Posterior cingulate gyrus (tissue), 11 donors: ENCODE data around the gene ATP7B.

Experiments used
- DNase-seq, 10 donors: peaks; one replicate each; pipeline versions ENCODE4 v3.0.0 to v3.0.0-alpha.2; 2020 to 2021; ENCODE audit warnings: mixed read lengths in 3 of 10
- intact Hi-C: fragments of 100-400 bp; cut with DNase I; formaldehyde crosslinking; loops from one replicate; pipeline ENCODE4 v1.15.1; 2023

The ATP7B gene

DNA sequence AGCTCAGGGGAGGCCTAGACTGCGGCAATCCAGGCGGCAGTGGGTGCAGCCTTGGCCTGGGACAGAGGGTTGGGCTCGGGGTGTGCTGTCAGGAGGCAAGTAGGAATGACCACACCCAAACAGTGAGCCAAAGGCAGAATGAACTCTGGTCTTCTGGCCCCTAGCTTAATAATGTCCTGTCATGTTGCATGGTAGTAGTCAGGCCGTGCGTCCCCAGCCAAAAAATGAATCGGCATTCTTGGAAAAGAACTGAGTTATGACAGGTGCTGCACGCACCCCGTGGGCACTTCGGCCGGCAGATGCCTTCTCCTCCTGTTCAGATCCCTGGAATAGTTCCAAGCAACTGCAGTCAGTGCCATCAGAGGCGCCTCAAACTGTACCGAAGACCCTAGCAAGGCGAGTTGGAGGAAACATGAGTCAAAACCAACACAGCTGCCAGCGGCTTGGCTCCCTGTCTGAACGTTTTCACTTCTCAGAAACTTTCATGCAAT lies 55.9 kb downstream of the ATP7B start:
- DNase-seq, result peak in 1 of 10 donors; percentile 77

GRCh38 chr13:51953347-51954195 lies 57.7 kb downstream of the ATP7B start:
- no peak for DNase-seq
- intact Hi-C loops, result no loop called here

More for the DNA sequence above, 55.9 kb downstream of the ATP7B start:
- intact Hi-C loops, result no loop called here

- intact Hi-C loops, result no loop called here
- no peak for DNase-seq
Observed at GRCh38 chr13:51950722-51951121, 60.5 kb downstream of the ATP7B start.

- no peak for DNase-seq
- intact Hi-C loops, result no loop called here
Observed at GRCh38 chr13:51946163-51946669, 65.0 kb downstream of the ATP7B start.

GRCh38 chr13:51945149-51945548 lies 66.1 kb downstream of the ATP7B start:
- DNase-seq, result no peak
- intact Hi-C loops, result no loop called here

DNA sequence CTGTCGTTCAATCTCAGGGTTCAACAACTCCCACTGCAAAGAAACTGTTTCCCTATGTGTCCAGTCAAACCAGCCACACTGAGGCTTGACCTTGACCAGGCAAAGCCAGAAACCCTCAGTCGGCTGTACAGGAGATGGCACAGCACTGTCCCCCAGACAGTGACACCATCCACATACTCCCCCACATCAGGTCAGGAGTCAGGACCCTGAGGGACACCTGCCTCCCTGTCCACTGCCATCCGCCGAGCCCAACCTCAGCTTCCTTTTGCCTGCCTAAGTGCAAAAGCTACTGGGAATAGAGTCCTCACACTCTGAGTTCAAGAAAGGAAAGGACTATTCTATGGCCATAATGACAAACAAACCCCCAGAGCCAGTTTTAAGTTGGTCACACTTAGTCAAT lies 66.8 kb downstream of the ATP7B start:
- no peak for DNase-seq
- intact Hi-C loops, result no loop called here

GRCh38 chr13:51943721-51944120 lies 67.5 kb downstream of the ATP7B start:
- no peak for DNase-seq
- intact Hi-C loops, result no loop called here

- intact Hi-C loops, result no loop called here
- no peak for DNase-seq
Observed at GRCh38 chr13:51942189-51942588, 69.1 kb downstream of the ATP7B start.

DNA sequence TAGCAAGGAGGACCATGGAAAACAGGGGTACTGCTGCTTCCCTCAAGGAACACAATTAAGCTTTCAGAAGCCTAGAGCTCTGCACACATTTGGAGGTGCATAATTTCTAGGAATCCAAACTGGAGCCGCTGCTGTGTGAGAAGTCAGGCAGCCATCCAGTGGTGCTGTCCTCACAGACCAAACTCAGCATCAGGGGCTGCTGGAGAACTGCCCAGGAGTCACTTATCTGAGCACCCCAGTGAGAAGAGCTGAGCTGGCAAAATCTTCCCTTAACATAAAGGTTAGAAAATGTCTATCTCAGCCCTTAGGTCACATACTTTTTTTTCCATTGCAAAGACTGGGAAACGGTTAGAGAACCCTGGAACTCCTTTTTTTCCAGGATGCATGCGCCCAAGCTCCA lies 72.8 kb downstream of the ATP7B start:
- intact Hi-C loops, result no loop called here

GRCh38 chr13:51937320-51938290 lies 73.6 kb downstream of the ATP7B start:
- DNase-seq, result no peak

More for the DNA sequence above, 72.8 kb downstream of the ATP7B start:
- no peak for DNase-seq

DNA sequence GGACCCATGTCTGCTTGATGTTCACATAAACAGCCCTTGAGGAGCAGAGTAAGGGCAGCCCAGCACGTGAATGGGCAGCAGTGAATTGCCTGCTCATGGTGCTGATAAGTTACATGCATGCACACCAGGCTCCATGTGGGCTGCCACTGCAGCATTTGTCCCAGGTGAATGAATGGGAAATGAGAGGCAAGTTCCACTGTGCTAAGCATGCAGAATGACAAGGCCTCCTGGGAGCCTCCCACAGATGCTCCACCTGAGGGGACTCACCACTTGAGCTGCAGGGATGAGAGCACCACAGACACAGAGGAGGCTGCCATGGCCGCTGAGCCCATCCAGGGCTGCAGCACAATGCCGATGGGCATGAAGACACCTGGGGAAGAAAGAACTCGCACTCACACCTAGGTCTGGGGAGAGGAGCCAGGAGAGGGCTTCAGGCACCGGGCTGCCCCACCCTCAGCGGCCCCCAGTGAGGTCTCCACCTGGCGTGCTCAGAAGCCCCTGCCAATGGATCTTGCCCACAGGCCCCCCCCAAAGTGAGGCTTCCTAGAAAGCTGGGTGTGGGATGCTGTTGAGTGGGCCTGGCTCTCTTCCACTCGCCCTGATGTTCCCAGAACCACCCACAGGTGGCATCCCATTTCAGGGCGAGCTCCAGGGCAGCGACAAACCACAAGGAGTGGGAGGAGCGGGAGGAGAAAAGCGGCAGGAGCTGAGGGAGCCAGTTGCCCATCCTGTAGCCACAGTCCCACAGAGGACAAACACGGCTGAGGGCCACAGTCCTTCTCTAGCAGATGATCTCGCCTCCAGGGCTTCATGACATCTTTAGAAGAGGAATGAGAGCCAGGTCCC lies 75.7 kb downstream of the ATP7B start:
- no peak for DNase-seq
- intact Hi-C loops, result no loop called here

More at GRCh38 chr13:51937320-51938290, 73.6 kb downstream of the ATP7B start:
- intact Hi-C loops, result no loop called here

DNA sequence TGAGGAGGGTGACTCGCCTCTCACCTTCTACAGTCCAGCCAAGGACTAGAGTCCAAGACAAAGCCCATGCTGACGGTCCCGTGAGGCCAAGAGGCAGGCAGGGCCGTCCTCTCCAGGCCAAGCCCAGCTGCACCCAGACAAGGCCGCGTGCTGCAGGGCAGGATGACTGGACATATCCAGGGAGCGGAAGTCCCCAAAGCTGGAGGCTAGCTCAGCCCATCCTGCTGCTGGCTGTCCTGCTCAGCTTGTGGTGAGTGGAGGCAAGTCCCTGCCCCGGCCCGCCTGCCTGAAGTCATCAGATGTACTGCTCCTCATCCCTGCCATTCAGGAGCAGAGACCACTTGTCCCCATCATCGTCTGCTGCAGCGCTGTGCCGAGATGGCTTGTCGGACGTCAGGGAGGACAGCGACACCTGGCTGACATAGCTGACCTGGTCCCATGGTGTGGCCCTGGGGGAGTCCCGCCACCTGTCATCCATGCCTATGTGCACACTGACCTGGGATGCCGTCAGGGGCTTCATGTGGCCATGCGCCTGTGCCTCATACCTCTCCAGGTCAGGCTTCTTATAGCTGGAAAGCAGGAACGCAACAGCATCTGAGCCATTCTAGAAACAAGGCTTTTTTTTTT lies 76.7 kb downstream of the ATP7B start:
- peak in 2 of 10 donors; percentile 36 to 76 for DNase-seq
- intact Hi-C loops, result no loop called here

DNA sequence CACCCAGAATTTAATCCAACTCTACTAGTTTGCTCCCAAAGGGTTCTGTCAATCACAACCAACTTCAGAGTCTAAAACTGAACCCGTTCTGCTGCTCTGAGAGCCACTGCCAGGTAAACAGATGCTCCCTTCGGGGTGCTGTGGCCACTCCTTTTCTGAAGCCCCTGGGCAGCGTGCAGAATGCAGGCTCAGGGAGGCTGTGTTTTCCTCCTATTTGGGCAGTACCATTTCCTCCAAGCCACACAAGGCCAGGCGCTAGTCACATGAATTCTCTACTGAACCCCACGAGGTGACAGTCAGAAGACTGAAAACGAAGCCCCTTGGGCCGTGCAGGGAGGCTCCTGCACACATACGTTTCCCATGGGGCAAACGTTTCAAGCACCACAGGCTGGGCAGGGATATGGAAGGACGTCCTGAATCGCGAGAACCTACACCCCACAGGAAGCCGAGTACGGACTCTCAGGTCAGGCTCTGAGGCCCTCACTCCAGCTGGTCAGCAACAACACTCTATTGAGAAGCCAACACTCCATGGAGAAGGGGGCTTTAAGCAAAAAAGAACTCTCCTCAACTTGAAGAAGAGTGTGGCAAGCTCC lies 77.7 kb downstream of the ATP7B start:
- DNase-seq, result no peak
- intact Hi-C loops, result no loop called here

GRCh38 chr13:51932231-51932630 lies 79.0 kb downstream of the ATP7B start:
- peak in 1 of 10 donors; percentile 74 for DNase-seq
- intact Hi-C loops, result no loop called here

- DNase-seq, result no peak
- intact Hi-C loops, result no loop called here
Observed at GRCh38 chr13:51931606-51932005, 79.6 kb downstream of the ATP7B start.

GRCh38 chr13:51929699-51930098 lies 81.6 kb downstream of the ATP7B start:
- DNase-seq, result peak in 1 of 10 donors; percentile 63
- intact Hi-C loops, result no loop called here

DNA sequence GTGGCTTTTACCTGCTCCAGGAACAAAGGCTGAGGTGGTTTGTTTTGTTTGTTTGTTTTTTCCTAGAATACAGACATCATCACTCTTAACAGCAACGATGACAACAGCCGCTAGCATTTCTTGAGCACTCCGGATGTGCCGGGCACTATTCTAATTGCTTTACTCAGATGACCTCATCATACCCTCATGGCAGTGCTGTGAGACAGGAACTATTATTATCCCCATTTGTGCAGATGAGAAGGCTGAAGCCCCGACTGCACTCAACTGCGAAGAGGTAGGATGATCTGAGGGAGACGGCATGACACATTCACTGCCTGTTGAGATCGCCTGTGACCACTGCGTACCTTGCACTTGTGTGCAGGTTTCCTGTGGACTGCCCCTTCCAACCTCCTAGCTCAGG lies 83.0 kb downstream of the ATP7B start:
- no peak for DNase-seq
- intact Hi-C loops, result no loop called here

DNA sequence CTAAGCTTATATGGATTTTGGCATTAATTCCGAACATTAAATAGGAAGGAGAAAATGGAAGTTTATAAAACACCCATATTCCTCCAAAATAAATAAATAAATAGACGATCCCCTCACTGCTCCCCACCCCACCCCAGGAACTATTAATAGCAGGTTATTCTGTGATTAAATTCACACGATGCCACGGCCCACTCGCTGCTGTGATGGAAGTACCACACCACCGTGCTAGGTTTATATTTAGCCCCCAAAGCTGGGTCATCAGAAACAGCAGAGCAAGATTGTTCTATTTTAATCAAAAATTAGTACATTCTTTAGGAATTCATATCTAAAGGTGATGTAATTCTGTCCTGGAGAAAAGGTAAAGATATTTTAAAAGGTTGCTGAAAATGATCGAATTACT lies 84.1 kb downstream of the ATP7B start:
- intact Hi-C loops, result no loop called here
- DNase-seq, result peak in 1 of 10 donors; percentile 32

GRCh38 chr13:51926528-51926885 lies 84.7 kb downstream of the ATP7B start:
- peak in 1 of 10 donors; percentile 5 for DNase-seq
- intact Hi-C loops, result no loop called here
